ENCODE results near the gene FAM120C.
A peak's percentile ranks its signal among the peaks of the same experiment; 100 is the strongest.

Gene FAM120C

GRCh38 chrX:54076903-54077302 is 106.2 kb downstream of the FAM120C start:
- Histone ChIP-seq H3K36me3 (ENCODE audit: low read depth) (no peaks in the 10 kb centered on the region), H3K27ac (ENCODE audit: poor library complexity, severe bottlenecking) (no peak overlapping the region), H3K9me3 (ENCODE audit: severe bottlenecking) (no peaks in the 10 kb centered on the region), H3K4me1 (ENCODE audit: insufficient read depth, poor library complexity, severe bottlenecking) (peaks cover 5% of the 10 kb centered on the region), H3K4me3 (ENCODE audit: severe bottlenecking) (no peak overlapping the region), H3K27me3 (ENCODE audit: insufficient read depth, poor library complexity, severe bottlenecking) (no peaks in the 10 kb centered on the region)
- TF ChIP-seq CTCF (IDR thresholded peaks at IDR 0.05; ENCODE audit: poor library complexity, severe bottlenecking): no peak
- ATAC-seq (ENCODE audit: low read depth) (peak; percentile 95), DNase-seq (ENCODE audit: low spot score) (no peak)

GRCh38 chrX:54074826-54075225 is 108.2 kb downstream of the FAM120C start:
- Histone ChIP-seq H3K36me3 (ENCODE audit: low read depth) (no peaks in the 10 kb centered on the region), H3K27me3 (ENCODE audit: insufficient read depth, poor library complexity, severe bottlenecking) (no peaks in the 10 kb centered on the region), H3K4me1 (ENCODE audit: insufficient read depth, poor library complexity, severe bottlenecking) (peaks cover 5% of the 10 kb centered on the region), H3K27ac (ENCODE audit: poor library complexity, severe bottlenecking) (no peak overlapping the region), H3K9me3 (ENCODE audit: severe bottlenecking) (no peaks in the 10 kb centered on the region), H3K4me3 (ENCODE audit: severe bottlenecking) (no peak overlapping the region)
- DNase-seq (ENCODE audit: low spot score) (no peak), ATAC-seq (ENCODE audit: low read depth) (no peak)
- TF ChIP-seq CTCF (IDR thresholded peaks at IDR 0.05; ENCODE audit: poor library complexity, severe bottlenecking): no peak

- TF ChIP-seq CTCF (IDR thresholded peaks at IDR 0.05; ENCODE audit: poor library complexity, severe bottlenecking): no peak
- ATAC-seq (ENCODE audit: low read depth) (no peak), DNase-seq (ENCODE audit: low spot score) (no peak)
- H3K36me3 ChIP-seq (ENCODE audit: low read depth): no peaks in the 10 kb centered on the region
- no peaks in the 10 kb centered on the region for H3K9me3 ChIP-seq (ENCODE audit: severe bottlenecking)
- H3K4me3 ChIP-seq (ENCODE audit: severe bottlenecking): no peak overlapping the region
- no peaks in the 10 kb centered on the region for H3K27me3 ChIP-seq (ENCODE audit: insufficient read depth, poor library complexity, severe bottlenecking)
- no peaks in the 10 kb centered on the region for H3K4me1 ChIP-seq (ENCODE audit: insufficient read depth, poor library complexity, severe bottlenecking)
- no peak overlapping the region for H3K27ac ChIP-seq (ENCODE audit: poor library complexity, severe bottlenecking)
Observed at GRCh38 chrX:54067766-54068165, 115.3 kb downstream of the FAM120C start.

- H3K27me3 ChIP-seq (ENCODE audit: insufficient read depth, poor library complexity, severe bottlenecking): no peaks in the 10 kb centered on the region
- ATAC-seq (ENCODE audit: low read depth): peak; percentile 46; the same call in 1 of the 3 replicates
- no peak for TF ChIP-seq CTCF (IDR thresholded peaks at IDR 0.05; ENCODE audit: poor library complexity, severe bottlenecking)
- H3K9me3 ChIP-seq (ENCODE audit: severe bottlenecking): no peaks in the 10 kb centered on the region
- no peaks in the 10 kb centered on the region for H3K36me3 ChIP-seq (ENCODE audit: low read depth)
- H3K4me1 ChIP-seq (ENCODE audit: insufficient read depth, poor library complexity, severe bottlenecking): no peaks in the 10 kb centered on the region
- H3K4me3 ChIP-seq (ENCODE audit: severe bottlenecking): no peak overlapping the region
- H3K27ac ChIP-seq (ENCODE audit: poor library complexity, severe bottlenecking): no peak overlapping the region
- no peak for DNase-seq (ENCODE audit: low spot score)
Observed at GRCh38 chrX:54066841-54067240, 116.2 kb downstream of the FAM120C start.

- Histone ChIP-seq H3K36me3 (ENCODE audit: low read depth) (no peaks in the 10 kb centered on the region), H3K27me3 (ENCODE audit: insufficient read depth, poor library complexity, severe bottlenecking) (no peaks in the 10 kb centered on the region), H3K4me3 (ENCODE audit: severe bottlenecking) (no peak overlapping the region), H3K4me1 (ENCODE audit: insufficient read depth, poor library complexity, severe bottlenecking) (no peaks in the 10 kb centered on the region), H3K27ac (ENCODE audit: poor library complexity, severe bottlenecking) (no peak overlapping the region), H3K9me3 (ENCODE audit: severe bottlenecking) (no peaks in the 10 kb centered on the region)
- TF ChIP-seq CTCF (IDR thresholded peaks at IDR 0.05; ENCODE audit: poor library complexity, severe bottlenecking): no peak
- DNase-seq (ENCODE audit: low spot score) (no peak), ATAC-seq (ENCODE audit: low read depth) (no peak)
Observed at GRCh38 chrX:54064564-54064963, 118.5 kb downstream of the FAM120C start.

All from RWPE2 (cell line).